ENCODE results near the gene AJUBA. TPM values are rescaled to one million over a fixed set of nuclear protein-coding genes. Genes with fewer than 3 reads are reported as not detected.

AJUBA gene
- total RNA-seq, 1 experiment from 2014 or later: 28.8 TPM

GRCh38 chr14:23023022-23023794 lies 40.9 kb upstream of the AJUBA start:
- H3K4me3 Mint-ChIP-seq: no peak overlapping the region
- DNase-seq (ENCODE audit: low spot score) (no peak), ATAC-seq (no peak)
- H3K27me3 Mint-ChIP-seq (ENCODE audit: low read depth): no peaks in the 10 kb centered on the region
- H3K9me3 Mint-ChIP-seq: no peaks in the 10 kb centered on the region
- ChIA-PET CTCF (interaction anchor here (0.6 to 3.9 kb wide), 12 partner anchors 16 to 123 kb away, joined by 3 to 24 read pairs (median 4); partner anchors contain the start of gene ACIN1), POLR2A (interaction anchor here (1.2 kb wide), 1 partner anchor 29 kb away, joined by 4 read pairs; no protein-coding TSS in a partner anchor)
- no peak overlapping the region; the same call in 1 of the 2 replicates for H3K27ac Mint-ChIP-seq
- peaks cover 16% of the 10 kb centered on the region for H3K4me1 Mint-ChIP-seq
- peaks cover 26% of the 10 kb centered on the region for H3K36me3 Mint-ChIP-seq
- TF ChIP-seq, protein P1, sequence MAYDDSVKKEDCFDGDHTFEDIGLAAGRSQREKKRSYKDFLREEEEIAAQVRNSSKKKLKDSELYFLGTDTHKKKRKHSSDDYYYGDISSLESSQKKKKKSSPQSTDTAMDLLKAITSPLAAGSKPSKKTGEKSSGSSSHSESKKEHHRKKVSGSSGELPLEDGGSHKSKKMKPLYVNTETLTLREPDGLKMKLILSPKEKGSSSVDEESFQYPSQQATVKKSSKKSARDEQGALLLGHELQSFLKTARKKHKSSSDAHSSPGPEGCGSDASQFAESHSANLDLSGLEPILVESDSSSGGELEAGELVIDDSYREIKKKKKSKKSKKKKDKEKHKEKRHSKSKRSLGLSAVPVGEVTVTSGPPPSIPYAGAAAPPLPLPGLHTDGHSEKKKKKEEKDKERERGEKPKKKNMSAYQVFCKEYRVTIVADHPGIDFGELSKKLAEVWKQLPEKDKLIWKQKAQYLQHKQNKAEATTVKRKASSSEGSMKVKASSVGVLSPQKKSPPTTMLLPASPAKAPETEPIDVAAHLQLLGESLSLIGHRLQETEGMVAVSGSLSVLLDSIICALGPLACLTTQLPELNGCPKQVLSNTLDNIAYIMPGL (CRISPR knock-in tag; IDR thresholded peaks at IDR 0.05): no peak
- TF ChIP-seq ZNF396 (CRISPR knock-in tag; IDR thresholded peaks at IDR 0.05; ENCODE audit: borderline replicate concordance) (no peak), ZNF317 (CRISPR knock-in tag; IDR thresholded peaks at IDR 0.05; ENCODE audit: borderline replicate concordance, low read depth) (no peak), TEAD4 (CRISPR knock-in tag; IDR thresholded peaks at IDR 0.05) (no peak), ZNF138 (CRISPR knock-in tag; conservative IDR thresholded peaks at IDR 0.05) (no peak), RORB (CRISPR knock-in tag; IDR thresholded peaks at IDR 0.05) (no peak), E2F1 (CRISPR knock-in tag; IDR thresholded peaks at IDR 0.05) (no peak)

DNA sequence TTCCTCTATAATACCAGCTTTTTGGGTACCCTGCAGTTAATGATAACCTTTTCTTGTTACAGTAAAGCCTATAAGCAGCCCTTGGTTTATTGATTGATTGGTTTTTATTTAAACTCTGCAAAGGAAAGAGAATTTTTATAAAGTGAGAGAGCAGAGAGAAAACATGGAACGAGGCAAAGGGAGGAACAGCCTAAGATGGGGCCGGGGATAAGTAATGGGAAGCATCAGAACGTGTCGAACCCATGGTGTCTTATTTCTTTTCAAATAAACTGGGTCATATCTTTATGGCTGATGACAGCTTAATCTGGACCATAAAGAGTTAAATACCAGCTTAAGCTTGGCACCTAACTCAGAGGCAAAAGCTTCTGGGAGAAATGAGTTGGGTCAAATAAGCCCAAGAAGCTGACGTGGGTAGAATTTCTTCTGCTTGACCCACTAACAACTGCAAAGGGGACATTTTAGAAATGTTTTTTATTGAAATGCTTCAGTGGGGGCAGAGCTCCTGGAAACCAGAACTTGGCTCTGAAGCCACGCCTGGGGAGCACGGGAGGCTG lies 39.6 kb upstream of the AJUBA start:
- ChIA-PET CTCF (interaction anchor here (0.7 to 3.9 kb wide), 6 partner anchors 9 to 58 kb away, joined by 3 to 24 read pairs (median 4); no protein-coding TSS in a partner anchor), POLR2A (no interaction called here)
- peaks cover 16% of the 10 kb centered on the region for H3K4me1 Mint-ChIP-seq
- no peaks in the 10 kb centered on the region for H3K27me3 Mint-ChIP-seq (ENCODE audit: low read depth)
- DNase-seq (ENCODE audit: low spot score) (no peak), ATAC-seq (no peak)
- H3K36me3 Mint-ChIP-seq: peaks cover 19% of the 10 kb centered on the region
- peak overlapping the region; percentile 93; the same call in 1 of the 2 replicates for H3K27ac Mint-ChIP-seq
- H3K9me3 Mint-ChIP-seq: no peaks in the 10 kb centered on the region
- no peak for TF ChIP-seq E2F1 (CRISPR knock-in tag; IDR thresholded peaks at IDR 0.05)
- TF ChIP-seq, protein P2, sequence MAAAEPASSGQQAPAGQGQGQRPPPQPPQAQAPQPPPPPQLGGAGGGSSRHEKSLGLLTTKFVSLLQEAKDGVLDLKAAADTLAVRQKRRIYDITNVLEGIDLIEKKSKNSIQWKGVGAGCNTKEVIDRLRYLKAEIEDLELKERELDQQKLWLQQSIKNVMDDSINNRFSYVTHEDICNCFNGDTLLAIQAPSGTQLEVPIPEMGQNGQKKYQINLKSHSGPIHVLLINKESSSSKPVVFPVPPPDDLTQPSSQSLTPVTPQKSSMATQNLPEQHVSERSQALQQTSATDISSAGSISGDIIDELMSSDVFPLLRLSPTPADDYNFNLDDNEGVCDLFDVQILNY (CRISPR knock-in tag; IDR thresholded peaks at IDR 0.05): no peak
- TF ChIP-seq IRF1 (CRISPR knock-in tag; IDR thresholded peaks at IDR 0.05): no peak
- TF ChIP-seq, protein P1 (CRISPR knock-in tag; IDR thresholded peaks at IDR 0.05): no peak
- no peak overlapping the region for H3K4me3 Mint-ChIP-seq

DNA sequence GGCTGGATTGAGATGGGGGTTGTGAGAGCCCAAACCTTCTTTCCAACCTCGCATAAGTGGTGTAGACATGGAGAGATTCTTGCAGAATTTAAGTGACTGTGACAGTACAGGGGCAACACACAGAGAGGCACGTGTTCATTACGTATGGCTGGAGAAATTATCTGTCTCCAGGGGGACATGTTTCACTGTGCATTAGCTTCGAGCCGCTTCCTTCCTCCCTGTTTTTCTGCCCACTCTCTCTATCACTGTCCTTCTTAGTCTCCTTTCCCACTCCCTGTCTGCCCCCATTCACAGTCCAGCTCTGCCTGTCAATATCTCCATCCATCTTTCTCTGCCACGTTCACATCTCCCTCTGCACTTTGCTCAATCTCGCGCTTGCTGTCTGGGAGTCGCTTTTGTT lies 39.1 kb upstream of the AJUBA start:
- Mint-ChIP-seq H3K9me3 (no peaks in the 10 kb centered on the region), H3K27me3 (ENCODE audit: low read depth) (no peaks in the 10 kb centered on the region), H3K36me3 (peaks cover 19% of the 10 kb centered on the region), H3K27ac (peak overlapping the region; percentile 93), H3K4me3 (no peak overlapping the region), H3K4me1 (peaks cover 16% of the 10 kb centered on the region)
- ATAC-seq (no peak), DNase-seq (ENCODE audit: low spot score) (no peak)
- ChIA-PET POLR2A (interaction anchor here (1.0 kb wide), 1 partner anchor 22 kb away, joined by 3 read pairs; no protein-coding TSS in a partner anchor), CTCF (interaction anchor here (0.7 to 3.9 kb wide), 7 partner anchors 8 to 57 kb away, joined by 3 to 24 read pairs (median 4); partner anchors contain the start of gene AJUBA)
- no peak for TF ChIP-seq SOX15 (CRISPR knock-in tag; IDR thresholded peaks at IDR 0.05)
- TF ChIP-seq, protein P3, sequence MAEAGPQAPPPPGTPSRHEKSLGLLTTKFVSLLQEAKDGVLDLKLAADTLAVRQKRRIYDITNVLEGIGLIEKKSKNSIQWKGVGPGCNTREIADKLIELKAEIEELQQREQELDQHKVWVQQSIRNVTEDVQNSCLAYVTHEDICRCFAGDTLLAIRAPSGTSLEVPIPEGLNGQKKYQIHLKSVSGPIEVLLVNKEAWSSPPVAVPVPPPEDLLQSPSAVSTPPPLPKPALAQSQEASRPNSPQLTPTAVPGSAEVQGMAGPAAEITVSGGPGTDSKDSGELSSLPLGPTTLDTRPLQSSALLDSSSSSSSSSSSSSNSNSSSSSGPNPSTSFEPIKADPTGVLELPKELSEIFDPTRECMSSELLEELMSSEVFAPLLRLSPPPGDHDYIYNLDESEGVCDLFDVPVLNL (CRISPR knock-in tag; IDR thresholded peaks at IDR 0.05; ENCODE audit: borderline replicate concordance, low read depth): no peak
- TF ChIP-seq, protein P4, sequence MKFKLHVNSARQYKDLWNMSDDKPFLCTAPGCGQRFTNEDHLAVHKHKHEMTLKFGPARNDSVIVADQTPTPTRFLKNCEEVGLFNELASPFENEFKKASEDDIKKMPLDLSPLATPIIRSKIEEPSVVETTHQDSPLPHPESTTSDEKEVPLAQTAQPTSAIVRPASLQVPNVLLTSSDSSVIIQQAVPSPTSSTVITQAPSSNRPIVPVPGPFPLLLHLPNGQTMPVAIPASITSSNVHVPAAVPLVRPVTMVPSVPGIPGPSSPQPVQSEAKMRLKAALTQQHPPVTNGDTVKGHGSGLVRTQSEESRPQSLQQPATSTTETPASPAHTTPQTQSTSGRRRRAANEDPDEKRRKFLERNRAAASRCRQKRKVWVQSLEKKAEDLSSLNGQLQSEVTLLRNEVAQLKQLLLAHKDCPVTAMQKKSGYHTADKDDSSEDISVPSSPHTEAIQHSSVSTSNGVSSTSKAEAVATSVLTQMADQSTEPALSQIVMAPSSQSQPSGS (CRISPR knock-in tag; IDR thresholded peaks at IDR 0.05; ENCODE audit: borderline replicate concordance, low read depth): no peak
- no peak for TF ChIP-seq PRRX2 (CRISPR knock-in tag; IDR thresholded peaks at IDR 0.05)
- no peak for TF ChIP-seq FOXP4 (CRISPR knock-in tag; IDR thresholded peaks at IDR 0.05)
- TF ChIP-seq TEAD1 (CRISPR knock-in tag; IDR thresholded peaks at IDR 0.05): no peak
- no peak for TF ChIP-seq ZNF121 (CRISPR knock-in tag; IDR thresholded peaks at IDR 0.05)
- TF ChIP-seq ZNF396 (CRISPR knock-in tag; IDR thresholded peaks at IDR 0.05; ENCODE audit: borderline replicate concordance): no peak

All from WTC11 (cell line).